Activated CD4-positive, CD25-positive, alpha-beta regulatory T cell treated with anti-CD3 and anti-CD28 coated beads, Interleukin-2, amount 50 U/mL, for 16 hours (primary cell): ENCODE results near the gene PCDH15.

Experiments
- DNase-seq: peaks from one replicate; pipeline ENCODE4 v3.0.0-alpha.2; 2020; ENCODE audit warnings: low read depth, low spot score

The PCDH15 gene

DNA sequence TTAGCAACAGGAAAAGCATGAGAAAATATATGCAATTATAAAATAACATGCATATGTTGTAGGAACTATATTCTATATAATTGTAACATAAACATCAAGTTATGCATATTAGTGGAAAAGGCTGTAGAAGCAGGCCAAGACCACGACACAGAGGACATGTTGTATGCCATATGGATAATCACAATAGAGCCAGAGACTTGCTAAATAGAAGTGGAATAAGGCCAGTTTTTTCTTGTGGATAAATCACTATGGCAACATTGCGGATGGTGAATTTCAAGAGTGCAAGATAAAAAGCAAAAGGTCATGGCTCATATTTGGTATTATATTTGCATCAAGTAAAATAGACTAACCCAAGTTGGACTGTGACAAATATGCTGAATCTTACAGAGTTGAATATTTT lies 93.0 kb downstream of the PCDH15 start:
- DNase-seq, result no peak

DNA sequence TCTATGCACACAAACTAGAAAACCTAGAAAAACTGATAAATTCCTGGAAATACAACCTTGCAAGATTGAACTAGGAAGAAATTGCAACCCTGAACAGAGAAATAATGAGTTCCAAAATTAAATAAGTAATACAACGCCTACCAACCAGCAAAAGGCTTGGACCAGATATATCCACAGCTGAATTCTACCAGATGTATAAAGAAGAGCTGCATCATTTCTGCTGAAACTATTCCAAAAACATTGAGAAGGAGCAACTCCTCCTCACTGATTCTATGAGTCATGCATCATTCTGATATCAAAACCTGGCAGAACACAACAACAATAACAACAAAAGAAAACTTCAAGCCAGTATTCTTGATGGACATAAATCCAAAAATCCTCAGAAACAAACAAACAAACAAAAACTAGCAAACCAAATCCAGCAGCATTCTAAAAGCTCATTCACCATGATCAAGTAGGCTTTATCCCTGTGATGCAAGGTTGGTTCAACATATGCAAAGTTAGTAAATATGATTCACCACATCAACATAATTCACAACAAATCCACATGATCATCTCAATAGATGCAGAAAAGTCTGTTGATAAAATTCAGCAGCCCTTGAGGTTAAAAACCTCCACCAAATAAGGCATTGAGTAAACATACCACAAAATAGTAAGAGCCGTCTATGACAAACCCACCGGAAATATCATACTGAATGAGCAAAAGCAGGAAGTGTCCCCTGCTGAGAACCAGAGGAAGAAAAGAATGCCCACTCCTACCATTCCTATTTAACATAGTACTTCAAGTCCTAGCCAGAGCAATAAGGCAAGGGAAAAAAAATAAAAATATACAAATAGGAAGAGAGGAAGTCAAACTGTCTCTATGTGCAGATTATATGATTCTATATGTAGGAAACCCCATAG lies 98.2 kb downstream of the PCDH15 start:
- DNase-seq, result no peak

DNA sequence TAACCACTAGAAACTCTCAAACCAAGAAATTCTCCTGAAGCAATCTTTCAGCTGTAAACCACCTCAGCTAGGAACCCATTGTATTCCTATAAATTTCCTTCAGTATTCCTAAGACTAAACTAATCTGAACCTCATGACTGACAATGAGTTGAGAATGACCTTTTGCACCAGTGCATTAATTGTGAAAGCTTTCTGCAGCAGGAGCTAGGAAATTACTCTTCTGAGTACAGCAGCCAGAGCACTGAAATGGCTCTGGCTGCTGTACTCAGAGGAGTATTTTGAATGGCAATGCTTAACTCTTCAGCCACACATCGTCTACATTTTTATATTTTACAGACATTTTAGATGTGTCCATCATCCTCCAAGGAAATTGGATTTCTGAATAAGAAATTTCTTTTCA lies 109.7 kb downstream of the PCDH15 start:
- DNase-seq, result no peak

DNA sequence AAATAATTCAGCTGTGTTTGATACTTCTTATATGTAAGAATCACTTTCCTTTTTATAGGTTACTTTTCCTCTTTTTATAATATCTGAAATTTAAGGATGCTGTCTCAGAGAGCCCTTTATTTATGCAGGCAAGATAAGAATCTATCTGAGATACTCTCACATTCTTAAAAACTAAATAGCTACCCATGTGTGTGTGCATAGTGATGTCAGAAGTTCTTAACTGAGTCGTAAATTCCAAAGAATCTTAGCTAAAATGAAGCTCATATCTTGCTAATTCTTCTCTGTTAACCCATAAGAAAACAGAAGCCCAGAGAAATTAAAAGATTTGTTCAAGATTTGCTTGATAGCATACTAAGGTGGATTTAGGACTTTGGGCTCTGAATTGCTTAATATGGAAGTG lies 118.5 kb downstream of the PCDH15 start:
- DNase-seq, result no peak

DNA sequence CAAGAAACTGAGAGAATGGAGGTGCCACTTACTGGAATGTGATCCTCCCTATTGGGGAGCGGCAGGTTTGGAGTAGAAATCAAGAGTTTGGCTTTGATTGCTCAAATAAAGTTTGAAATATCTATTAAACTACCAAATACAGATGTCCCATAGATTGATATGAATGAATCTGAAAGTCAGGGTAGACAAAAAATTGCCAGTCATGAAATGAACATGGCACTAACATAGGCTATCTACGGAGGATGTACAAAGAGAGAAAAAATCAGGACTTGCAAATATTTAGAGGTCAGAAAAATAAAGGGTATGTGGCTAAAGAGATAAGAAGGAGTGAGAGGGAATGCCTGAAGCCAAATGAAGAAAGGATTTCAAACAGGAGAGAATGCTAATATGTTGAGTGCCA lies 119.9 kb downstream of the PCDH15 start:
- DNase-seq, result no peak

DNA sequence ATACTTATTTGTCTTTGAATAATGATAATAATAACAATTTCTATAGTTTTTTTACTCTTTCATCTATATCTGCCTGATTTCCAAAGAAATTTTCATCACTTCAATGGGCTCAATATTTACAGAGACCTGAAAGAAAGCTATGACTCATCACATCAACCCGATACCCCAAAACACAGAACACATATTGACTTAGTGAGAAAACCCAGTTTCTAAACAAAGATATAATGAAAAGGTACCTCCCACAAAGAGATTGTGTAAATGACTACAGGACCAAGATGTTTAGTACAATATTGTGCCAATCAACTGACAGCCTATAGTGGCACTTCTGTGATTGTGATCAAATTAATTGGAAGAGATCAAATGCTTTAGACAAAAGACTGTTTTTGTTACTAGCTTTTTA lies 133.9 kb downstream of the PCDH15 start:
- no peak for DNase-seq

DNA sequence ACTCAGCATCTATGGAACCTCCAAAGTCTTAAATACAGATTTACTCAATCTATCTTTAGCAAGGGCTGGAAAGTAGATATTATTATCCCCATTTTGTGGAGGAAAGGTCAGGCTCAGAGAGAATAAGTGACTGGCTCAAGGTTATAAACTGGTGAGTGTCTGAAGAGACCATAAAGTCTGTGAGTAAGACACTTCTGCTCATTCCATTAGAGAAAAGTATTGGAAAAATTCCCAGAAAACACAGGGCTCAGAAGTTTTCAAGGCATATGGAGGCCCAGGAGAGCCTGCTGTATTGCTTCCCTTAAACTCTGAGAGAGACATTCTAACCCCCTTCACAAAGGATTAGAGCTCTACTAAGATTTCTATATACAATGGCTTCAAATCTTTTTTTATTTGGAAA lies 134.8 kb downstream of the PCDH15 start:
- no peak for DNase-seq

DNA sequence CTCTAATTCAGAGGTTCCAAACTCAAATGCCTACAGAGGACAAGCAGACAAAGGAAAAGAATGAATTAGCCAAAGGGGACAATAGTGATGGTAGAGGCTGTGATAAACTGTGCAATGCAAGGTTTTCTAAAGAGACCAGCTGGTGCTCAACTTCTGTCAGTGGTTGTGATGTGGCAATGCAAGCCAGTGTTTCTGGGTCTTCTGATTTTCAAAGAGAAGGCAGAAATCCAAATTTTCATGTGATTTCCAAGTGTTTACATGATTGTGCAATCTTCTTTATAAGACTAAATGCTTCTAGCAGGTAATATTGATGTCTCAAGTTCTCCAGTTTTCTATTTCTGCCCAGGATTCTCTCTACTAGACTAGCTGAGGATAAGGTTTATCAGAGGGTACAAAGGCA lies 135.9 kb downstream of the PCDH15 start:
- DNase-seq, result no peak

DNA sequence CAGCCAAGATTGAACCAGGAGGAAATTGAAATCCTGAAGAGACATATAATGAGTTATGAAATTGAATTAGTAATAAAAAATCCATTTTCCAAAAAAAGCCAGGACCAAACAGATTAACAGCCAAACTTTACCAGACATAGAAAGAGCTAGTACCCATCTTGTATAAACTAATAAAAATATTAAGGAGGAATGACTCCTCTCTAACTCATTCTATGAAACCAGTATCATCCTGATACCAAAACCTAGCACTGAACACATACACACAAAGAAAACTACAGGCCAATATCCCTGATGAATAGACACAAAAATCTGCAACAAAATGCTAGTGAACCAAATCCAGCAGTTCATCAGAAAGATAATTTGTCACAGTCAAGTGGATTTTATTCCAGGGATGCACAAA lies 140.6 kb downstream of the PCDH15 start:
- no peak for DNase-seq

DNA sequence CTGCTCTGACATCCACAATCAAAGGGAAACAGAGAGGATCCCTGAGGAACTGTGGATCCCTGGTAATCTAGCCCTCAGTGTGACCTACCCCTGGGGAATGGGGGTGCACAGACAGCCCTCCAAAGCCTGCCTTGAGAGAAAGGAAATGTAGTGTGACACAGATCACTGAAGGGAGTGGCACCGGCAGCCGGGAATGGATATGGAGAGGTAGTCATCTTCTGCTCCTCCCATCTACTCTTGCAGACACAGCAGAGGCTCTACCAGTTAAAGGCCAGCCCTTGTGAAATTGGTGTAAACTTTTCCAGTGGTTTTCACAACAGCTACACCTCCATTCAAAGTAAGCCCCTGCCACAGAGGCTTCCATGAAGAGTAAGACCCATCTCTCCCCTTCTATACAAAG lies 144.4 kb downstream of the PCDH15 start:
- DNase-seq, result no peak

DNA sequence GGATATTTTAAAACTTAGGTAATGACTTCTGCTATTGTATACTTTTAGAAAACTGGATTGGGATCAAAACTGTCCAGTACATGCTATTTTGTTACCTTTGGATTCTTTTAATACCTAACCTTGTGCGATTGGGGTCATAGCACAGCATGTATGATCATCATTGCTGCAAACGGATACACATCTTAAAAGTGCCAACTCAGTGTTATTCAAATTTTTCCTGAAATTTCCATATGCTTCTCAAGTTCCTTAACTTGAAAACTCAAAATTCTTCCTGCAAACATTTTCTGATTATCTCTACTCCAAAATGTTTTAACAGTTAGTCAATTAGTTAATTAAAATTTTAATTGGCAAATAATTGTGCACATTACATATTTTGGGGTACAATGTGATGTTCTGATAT lies 147.5 kb downstream of the PCDH15 start:
- DNase-seq, result no peak

DNA sequence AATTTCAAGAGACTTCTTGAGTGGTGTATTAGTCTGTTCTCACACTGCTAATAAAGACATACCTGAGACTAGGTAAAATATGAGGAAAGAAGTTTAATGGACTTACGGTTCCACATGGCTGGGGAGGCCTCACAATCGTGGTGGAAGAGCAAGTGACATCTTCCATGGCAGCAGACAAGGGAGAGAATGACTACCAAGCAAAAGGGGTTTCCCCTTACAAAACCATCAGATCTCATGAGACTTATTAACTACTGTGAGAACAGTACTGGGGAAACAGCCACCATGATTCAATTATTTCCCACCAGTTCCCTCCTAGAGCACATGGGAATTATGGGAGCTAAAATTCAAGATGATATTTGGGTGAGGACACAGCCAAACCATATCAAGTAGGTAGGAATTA lies 150.5 kb downstream of the PCDH15 start:
- no peak for DNase-seq

DNA sequence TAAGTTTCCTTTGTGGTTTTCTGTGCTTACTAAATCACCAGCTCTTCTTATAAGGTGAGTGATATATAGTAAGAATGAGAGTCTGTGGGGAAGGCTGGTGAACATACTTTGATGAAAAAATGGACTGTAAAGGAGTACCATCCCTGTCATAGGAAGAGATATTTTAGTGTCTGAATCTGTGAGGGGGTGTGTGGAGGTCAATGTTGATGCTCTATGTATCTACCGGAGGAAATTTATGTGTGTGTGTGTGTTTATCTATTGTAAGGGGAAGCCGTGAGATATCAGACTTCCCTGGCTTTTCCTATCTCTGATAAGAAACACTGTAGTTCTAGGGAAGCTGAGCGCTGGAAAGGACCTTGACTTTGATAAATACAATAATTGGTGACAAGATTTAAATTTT lies 179.0 kb downstream of the PCDH15 start:
- DNase-seq, result no peak

DNA sequence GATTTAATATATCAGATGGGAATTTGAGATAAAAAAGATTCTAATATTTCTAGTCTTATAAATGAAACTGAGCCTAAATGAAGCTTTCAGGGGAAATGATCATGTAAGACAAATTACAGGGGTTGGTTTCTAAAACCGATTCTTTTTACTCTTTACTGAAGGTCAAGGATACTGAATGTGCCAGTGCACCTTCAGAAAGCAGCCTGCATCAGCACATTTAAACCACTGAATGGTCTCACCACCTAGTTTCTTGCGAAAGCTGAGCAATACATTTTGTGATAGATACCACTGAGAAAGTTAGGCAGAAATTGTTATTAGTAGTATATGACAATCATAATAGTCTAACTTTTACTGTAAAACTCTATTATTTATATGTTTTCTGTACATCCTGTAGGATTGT lies 180.7 kb downstream of the PCDH15 start:
- no peak for DNase-seq

DNA sequence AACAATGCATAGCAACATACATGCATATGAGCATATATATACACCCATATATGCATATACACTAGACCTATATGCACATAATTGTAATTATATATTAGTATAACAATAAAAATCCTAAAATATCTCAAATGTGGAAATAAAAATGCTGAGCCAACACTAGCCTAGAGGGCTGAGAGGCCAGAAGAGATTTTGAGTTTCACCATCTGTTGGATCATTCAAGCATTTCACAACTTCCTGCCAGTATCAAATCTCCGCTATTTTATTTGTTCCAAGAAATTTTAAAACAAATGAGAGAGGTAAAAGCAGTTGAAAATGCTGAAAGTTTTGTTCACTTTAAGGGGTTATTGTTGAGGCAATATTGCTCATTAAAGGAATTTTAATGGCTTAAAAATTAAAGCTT lies 187.0 kb downstream of the PCDH15 start:
- no peak for DNase-seq

DNA sequence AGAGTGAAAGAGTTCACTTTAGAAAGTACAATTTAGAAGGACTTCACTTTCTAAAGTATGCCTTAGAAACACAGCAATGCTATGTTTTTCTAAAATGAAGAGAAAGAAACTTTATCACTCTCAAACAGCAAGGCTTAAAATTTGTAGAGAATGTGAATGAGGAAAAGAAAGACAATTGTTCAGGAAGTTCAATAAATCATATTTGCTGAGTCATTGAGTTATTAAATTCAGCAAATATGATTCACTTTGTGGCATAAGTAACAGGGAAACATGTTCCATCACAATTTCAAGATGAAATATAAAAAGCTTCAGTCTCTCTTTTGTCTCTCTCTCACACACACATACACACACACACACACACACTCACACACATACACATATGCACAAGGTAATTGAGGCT lies 187.9 kb downstream of the PCDH15 start:
- no peak for DNase-seq

DNA sequence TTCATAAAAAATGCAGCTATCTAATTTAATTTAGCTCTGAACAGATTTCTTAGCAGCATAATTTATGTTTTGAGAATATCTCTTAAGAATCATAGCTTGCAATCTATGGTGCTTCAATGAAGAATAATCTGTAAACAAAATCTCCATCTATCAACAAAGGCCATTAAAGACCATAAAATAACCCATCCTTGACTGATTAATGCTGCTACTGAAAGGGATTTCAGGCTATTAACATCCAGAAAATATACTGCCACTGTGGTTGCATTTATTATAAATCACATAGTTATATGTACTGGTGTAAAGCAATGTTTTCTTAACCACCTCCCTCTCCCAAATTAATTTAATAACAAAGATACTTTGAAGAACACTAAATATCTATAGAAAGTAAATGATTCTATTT lies 191.6 kb downstream of the PCDH15 start:
- no peak for DNase-seq

DNA sequence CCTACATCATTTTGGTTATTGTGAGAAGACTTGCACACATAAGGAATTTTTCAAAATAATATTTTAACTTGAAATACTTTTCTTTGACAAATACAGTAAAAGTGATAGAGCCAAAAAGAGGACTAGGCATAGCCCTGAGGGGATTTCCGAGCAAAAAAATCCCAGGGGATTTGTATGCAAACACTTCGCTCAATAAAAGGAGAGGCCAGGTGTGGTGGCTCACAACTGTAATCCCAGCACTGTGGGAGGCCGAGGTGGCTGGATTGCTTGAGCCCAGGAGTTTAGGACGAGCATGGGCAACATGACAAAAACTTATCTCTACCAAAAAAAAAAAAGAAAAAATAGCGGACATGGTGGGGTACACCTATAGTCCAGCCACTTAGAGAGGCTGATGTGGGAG lies 193.0 kb downstream of the PCDH15 start:
- no peak for DNase-seq

DNA sequence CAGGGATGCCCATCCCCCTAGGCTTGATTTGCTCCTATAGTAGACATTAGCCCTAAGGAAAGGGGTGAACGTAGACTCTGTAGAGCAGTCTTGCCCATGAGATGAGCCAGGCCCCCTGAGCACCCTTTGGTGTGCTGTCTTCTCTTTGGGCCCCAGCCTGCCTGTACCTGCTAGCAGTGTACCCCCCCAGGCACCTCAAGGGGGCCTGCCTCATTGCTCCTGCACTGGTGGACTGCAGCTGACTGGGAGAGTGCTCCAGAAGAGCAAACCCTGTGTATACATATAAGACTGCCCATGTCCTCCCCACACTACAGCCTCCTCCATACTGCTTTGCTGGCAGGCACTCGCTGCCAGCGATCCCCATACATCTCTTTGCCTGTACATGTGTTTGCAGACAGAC lies 206.7 kb downstream of the PCDH15 start:
- no peak for DNase-seq

DNA sequence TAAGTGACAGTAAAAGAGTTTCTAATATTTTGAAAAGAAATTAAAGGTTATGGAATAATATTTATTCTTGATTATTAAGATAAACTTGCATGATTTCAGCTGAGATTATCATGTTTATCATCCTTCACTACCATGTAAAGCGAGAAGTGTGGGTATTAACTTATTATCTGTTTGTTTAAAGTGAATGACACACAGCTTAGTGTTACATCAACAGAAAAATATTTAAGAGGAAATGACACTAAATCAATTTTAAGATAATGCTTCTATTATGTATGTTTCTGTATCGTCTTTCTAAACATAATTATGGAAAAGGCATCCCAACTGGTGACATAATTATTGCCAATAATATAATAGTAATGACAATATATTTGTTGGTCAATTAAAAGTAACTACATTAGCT lies 213.1 kb downstream of the PCDH15 start:
- DNase-seq, result no peak

DNA sequence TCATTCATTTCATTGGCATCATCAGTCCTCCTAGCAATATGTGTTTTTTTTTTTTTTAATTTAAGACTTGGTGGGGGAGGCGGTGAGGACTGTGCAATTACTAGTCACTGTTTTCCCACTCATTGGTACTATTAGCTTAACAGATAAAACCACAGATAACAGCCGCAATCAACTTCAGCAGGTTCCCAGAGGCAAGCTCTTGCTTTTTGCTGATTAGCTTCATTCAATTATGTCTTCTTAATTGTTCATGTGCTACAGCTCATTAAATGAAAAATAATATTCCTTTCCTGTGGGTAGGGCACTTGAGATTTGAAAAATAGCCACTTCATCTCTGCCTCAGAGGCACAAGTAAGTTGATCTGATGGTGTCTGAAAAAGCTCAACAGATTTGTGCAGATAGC lies 215.5 kb downstream of the PCDH15 start:
- no peak for DNase-seq

DNA sequence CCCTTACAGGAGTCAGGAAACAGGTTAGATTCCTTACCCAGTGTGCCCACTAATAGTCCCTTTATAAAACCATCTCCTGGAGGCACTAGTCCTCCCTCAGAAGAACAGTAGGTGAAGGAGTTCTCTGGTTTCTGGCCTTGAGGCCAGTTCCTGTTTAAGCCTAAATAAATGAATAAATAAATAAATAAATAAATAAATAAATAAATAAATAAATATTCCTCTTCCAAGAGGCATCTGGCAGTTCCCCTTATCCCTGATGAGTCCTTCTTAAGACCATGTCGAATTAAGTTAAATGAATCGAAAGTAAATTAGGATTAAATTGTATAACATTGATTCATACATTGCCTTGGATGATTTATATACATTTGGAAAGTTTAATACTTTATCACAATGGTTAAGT lies 223.3 kb downstream of the PCDH15 start:
- DNase-seq, result no peak

DNA sequence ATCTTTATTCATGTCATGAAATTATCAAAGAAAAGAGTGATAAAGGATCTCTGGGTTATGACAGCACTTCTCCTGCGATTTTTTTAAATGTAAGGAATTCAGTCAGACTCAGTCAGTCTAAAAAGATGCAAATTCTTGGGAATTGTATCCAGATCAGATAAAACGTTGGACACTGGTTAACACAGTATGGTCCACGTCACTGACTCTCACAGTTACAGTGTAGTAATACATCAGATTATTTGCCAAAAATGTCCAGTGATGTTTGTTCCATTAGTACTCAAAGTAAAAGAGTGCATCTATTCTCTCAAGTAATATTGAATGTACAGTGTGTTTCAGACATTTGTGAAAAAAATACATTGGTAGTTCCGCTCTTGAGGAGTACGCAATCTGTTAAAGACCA lies 224.5 kb downstream of the PCDH15 start:
- DNase-seq, result no peak

DNA sequence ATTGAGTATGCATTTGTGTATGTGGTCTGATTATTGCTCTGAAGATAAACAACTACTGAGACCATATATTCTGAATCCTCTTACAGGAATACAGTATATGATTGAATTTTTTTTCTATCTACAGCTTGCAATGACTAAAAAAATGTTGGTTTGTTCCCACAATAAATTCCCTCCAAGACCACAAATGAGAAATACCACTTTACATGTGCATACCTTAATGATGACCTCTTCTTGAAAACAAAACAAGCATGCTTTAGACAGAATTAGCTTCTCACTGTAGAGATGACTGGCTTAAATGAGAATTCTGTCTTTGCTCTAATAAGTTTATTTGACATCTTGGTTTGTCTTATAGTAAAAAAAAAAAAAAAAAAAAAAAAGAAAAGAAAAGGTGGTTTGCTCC lies 241.5 kb downstream of the PCDH15 start:
- no peak for DNase-seq
